ENCODE data around the gene MXRA8.
"Not testable (repeated sequence)": the region's sequence is repeated elsewhere in the genome, so short reads cannot be mapped to it uniquely, and the experiment has no call there.

MXRA8 gene

GRCh38 chr1:1393014-1393413 is 34.7 kb upstream of the MXRA8 start:
- no peak for DNase-seq (ENCODE audit: low read depth)

- no peak for DNase-seq (ENCODE audit: low read depth)
These were observed 32.9 kb upstream of the MXRA8 start for GRCh38 chr1:1391225-1391624.

GRCh38 chr1:1390675-1391074 is 32.3 kb upstream of the MXRA8 start:
- DNase-seq (ENCODE audit: low read depth) = no peak

- no peak for DNase-seq (ENCODE audit: low read depth)
These were observed 29.7 kb upstream of the MXRA8 start for GRCh38 chr1:1388078-1388472.

- no peak for DNase-seq (ENCODE audit: low read depth)
These were observed 29.0 kb upstream of the MXRA8 start for GRCh38 chr1:1387098-1388077.

- no peak for DNase-seq (ENCODE audit: low read depth)
These were observed 27.6 kb upstream of the MXRA8 start for GRCh38 chr1:1385931-1386330.

- not testable (repeated sequence) for DNase-seq (ENCODE audit: low read depth)
These were observed 27.0 kb upstream of the MXRA8 start for GRCh38 chr1:1385339-1385738.

- no peak for DNase-seq (ENCODE audit: low read depth)
These were observed 22.9 kb upstream of the MXRA8 start for GRCh38 chr1:1381294-1381693.

GRCh38 chr1:1380860-1381259 is 22.5 kb upstream of the MXRA8 start:
- no peak for DNase-seq (ENCODE audit: low read depth)

GRCh38 chr1:1377540-1378205 is 19.3 kb upstream of the MXRA8 start:
- DNase-seq (ENCODE audit: low read depth) = no peak

GRCh38 chr1:1376551-1377226 is 18.3 kb upstream of the MXRA8 start:
- no peak for DNase-seq (ENCODE audit: low read depth)

- peak; percentile 92 for DNase-seq (ENCODE audit: low read depth)
These were observed 16.7 kb upstream of the MXRA8 start, which contains the start of gene AURKAIP1 for GRCh38 chr1:1374929-1375662. TSS of gene AURKAIP1 (minus strand) at chr1:1375207. CDS start at chr1:1374756, 451 bp downstream.

- DNase-seq (ENCODE audit: low read depth) = no peak
These were observed 16.2 kb upstream of the MXRA8 start for GRCh38 chr1:1374589-1374928.

GRCh38 chr1:1373815-1374588 is 15.6 kb upstream of the MXRA8 start:
- DNase-seq (ENCODE audit: low read depth) = no peak

- DNase-seq (ENCODE audit: low read depth) = no peak
These were observed 14.9 kb upstream of the MXRA8 start for GRCh38 chr1:1373051-1373814.

- peak; percentile 74 for DNase-seq (ENCODE audit: low read depth)
These were observed 13.7 kb upstream of the MXRA8 start for GRCh38 chr1:1371746-1372711.

GRCh38 chr1:1371364-1371745 is 13.0 kb upstream of the MXRA8 start:
- no peak for DNase-seq (ENCODE audit: low read depth)

GRCh38 chr1:1370771-1371300 is 12.5 kb upstream of the MXRA8 start:
- no peak for DNase-seq (ENCODE audit: low read depth)

- not testable (repeated sequence) for DNase-seq (ENCODE audit: low read depth)
These were observed 11.7 kb upstream of the MXRA8 start for GRCh38 chr1:1370094-1370493.
